Measurements from ENCODE around the gene DUSP9.

GRCh38 chrX:153608806-153609205 lies 38.2 kb upstream of the DUSP9 start:
- TF ChIP-seq CTCF (IDR thresholded peaks at IDR 0.05; ENCODE audit: insufficient read depth, low read length) (no peak), GABPA (IDR thresholded peaks at IDR 0.05; ENCODE audit: low read depth) (no peak)

Data from HL-60 (cell line).